ENCODE data around the gene EXOC8.

Gene EXOC8

DNA sequence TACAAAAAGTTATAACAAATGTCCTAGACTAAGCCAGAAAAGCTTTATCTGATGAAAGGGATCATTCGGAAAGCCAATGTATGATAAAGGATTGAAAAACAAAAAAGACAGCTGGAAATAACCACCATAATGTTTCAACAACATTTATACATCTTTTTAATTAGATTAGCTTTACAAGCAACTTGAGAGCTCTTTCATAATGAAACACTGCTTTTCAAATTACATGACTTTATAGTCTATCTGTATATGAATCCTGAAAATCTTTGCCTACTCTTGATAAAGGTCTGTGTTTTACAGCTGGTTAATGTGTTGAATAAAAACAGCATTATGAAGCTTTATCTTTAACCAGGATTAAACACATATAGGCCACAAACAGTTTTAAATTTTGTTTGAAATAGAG, 26.0 kb upstream of the EXOC8 start:
- Histone ChIP-seq H3K27me3 (ENCODE audit: insufficient read depth, poor library complexity, severe bottlenecking) (no peaks in the 10 kb centered on the region), H3K4me3 (ENCODE audit: severe bottlenecking) (no peak overlapping the region), H3K36me3 (ENCODE audit: low read depth) (peaks cover 12% of the 10 kb centered on the region), H3K27ac (ENCODE audit: poor library complexity, severe bottlenecking) (no peak overlapping the region), H3K9me3 (ENCODE audit: severe bottlenecking) (no peaks in the 10 kb centered on the region), H3K4me1 (ENCODE audit: insufficient read depth, poor library complexity, severe bottlenecking) (no peaks in the 10 kb centered on the region)
- DNase-seq (ENCODE audit: low spot score): no peak
- ATAC-seq (ENCODE audit: low read depth): no peak
- TF ChIP-seq, protein P1, sequence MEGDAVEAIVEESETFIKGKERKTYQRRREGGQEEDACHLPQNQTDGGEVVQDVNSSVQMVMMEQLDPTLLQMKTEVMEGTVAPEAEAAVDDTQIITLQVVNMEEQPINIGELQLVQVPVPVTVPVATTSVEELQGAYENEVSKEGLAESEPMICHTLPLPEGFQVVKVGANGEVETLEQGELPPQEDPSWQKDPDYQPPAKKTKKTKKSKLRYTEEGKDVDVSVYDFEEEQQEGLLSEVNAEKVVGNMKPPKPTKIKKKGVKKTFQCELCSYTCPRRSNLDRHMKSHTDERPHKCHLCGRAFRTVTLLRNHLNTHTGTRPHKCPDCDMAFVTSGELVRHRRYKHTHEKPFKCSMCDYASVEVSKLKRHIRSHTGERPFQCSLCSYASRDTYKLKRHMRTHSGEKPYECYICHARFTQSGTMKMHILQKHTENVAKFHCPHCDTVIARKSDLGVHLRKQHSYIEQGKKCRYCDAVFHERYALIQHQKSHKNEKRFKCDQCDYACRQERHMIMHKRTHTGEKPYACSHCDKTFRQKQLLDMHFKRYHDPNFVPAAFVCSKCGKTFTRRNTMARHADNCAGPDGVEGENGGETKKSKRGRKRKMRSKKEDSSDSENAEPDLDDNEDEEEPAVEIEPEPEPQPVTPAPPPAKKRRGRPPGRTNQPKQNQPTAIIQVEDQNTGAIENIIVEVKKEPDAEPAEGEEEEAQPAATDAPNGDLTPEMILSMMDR (IDR thresholded peaks at IDR 0.05; ENCODE audit: poor library complexity, severe bottlenecking): no peak

DNA sequence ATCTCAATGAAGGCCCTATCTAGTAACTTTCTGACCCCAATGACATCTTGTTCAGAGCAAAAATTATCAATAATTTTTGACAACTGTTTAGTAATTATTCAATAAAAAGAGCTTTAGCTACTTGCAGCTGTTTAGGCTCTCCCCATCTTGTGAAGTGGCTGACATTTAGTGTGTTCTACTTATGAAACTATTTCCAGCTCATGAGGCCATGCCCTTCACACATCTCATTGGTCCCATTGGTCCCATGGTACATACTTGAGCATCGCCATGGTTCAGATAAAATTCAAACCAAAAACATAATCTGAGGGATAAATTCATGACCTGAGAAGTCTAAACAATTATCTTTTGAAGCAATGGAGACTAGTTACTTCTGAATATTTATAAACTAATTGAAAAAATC, 24.7 kb upstream of the EXOC8 start:
- TF ChIP-seq, protein P1 (IDR thresholded peaks at IDR 0.05; ENCODE audit: poor library complexity, severe bottlenecking): no peak
- peaks cover 12% of the 10 kb centered on the region for H3K36me3 ChIP-seq (ENCODE audit: low read depth)
- no peak for DNase-seq (ENCODE audit: low spot score)
- no peaks in the 10 kb centered on the region for H3K27me3 ChIP-seq (ENCODE audit: insufficient read depth, poor library complexity, severe bottlenecking)
- H3K27ac ChIP-seq (ENCODE audit: poor library complexity, severe bottlenecking): no peak overlapping the region
- no peak overlapping the region for H3K4me3 ChIP-seq (ENCODE audit: severe bottlenecking)
- no peak for ATAC-seq (ENCODE audit: low read depth)
- H3K9me3 ChIP-seq (ENCODE audit: severe bottlenecking): no peaks in the 10 kb centered on the region
- H3K4me1 ChIP-seq (ENCODE audit: insufficient read depth, poor library complexity, severe bottlenecking): peaks cover 5% of the 10 kb centered on the region

DNA sequence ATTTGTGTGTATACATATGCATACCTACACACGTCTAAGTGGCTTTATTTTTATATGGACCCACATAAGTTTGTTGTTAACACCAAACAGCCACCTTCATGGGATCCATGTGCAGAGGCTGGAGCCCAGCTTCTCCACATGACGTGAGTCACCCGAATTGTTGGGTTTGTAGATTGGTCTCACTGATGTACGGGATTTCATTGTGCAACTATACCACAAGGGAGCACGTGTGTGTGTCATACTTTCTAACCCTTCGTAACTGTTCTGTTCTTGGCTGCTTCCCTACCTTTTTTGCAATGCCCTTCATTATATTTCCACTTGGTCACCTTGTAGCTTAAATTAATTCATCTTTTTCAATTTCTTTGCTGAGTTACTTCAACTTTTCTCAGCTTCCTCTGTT, 21.5 kb upstream of the EXOC8 start:
- no peak overlapping the region for H3K4me3 ChIP-seq (ENCODE audit: severe bottlenecking)
- ATAC-seq (ENCODE audit: low read depth): peak; percentile 65
- H3K36me3 ChIP-seq (ENCODE audit: low read depth): no peaks in the 10 kb centered on the region
- no peak for DNase-seq (ENCODE audit: low spot score)
- H3K27ac ChIP-seq (ENCODE audit: poor library complexity, severe bottlenecking): no peak overlapping the region
- H3K9me3 ChIP-seq (ENCODE audit: severe bottlenecking): no peaks in the 10 kb centered on the region
- H3K4me1 ChIP-seq (ENCODE audit: insufficient read depth, poor library complexity, severe bottlenecking): peaks cover 5% of the 10 kb centered on the region
- no peaks in the 10 kb centered on the region for H3K27me3 ChIP-seq (ENCODE audit: insufficient read depth, poor library complexity, severe bottlenecking)
- TF ChIP-seq, protein P1 (IDR thresholded peaks at IDR 0.05; ENCODE audit: poor library complexity, severe bottlenecking): no peak

DNA sequence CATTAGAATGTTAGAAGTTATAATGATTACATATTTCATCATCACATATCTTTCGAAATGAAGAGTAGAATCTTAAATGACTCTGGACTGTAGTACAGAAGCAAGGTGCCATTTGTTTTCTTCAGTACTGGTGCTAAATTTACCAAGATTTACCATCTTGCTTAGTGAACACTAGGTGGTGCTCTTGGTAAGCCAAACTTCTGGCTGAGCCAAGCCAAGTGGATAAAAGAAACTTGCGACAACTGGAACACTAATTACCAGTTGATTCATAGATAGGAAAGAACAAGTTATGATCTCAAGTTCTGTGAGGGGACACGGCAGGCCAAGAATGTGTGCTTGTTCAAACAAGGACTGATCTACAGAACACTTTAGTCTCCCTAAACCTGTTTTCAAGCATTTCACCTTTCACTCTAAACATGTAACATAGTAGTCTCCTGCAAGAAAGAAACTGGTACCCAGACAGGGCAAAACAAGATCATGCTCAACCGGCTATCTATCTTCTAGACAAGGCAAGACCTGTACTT, 20.2 kb upstream of the EXOC8 start:
- DNase-seq (ENCODE audit: low spot score): no peak
- Histone ChIP-seq H3K4me1 (ENCODE audit: insufficient read depth, poor library complexity, severe bottlenecking) (peaks cover 5% of the 10 kb centered on the region), H3K27me3 (ENCODE audit: insufficient read depth, poor library complexity, severe bottlenecking) (no peaks in the 10 kb centered on the region), H3K27ac (ENCODE audit: poor library complexity, severe bottlenecking) (no peak overlapping the region), H3K4me3 (ENCODE audit: severe bottlenecking) (no peak overlapping the region), H3K36me3 (ENCODE audit: low read depth) (peaks cover 1% of the 10 kb centered on the region), H3K9me3 (ENCODE audit: severe bottlenecking) (no peaks in the 10 kb centered on the region)
- peak; percentile 80 for ATAC-seq (ENCODE audit: low read depth)
- TF ChIP-seq, protein P1 (IDR thresholded peaks at IDR 0.05; ENCODE audit: poor library complexity, severe bottlenecking): peak; percentile 70

DNA sequence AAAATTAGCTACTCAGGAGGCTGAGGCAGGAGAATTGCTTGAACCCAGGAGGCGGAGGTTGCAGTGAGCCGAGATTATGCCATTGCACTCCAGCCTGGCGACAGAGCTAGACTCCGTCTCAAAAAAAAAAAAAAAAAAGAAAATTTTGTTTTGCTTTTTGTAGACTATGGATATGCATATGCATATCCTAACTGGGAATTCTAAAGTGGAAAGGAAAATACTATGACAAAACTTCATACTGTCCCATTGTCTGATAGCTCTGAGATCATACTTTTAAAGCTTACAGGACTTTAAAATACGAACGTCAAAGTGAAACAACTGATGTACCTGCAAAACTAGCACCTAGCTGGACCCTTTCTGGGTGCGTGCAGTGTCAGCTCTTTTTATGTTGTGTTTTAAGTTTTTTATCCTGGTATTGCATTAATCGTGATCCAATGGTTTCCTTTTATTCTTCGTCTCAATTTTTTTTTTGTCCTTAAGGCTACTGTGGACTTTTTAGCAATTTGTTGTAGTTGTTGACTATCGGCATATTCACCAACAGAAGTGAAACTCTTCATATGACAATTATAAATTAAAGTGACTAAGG, 19.6 kb upstream of the EXOC8 start:
- Histone ChIP-seq H3K27me3 (ENCODE audit: insufficient read depth, poor library complexity, severe bottlenecking) (no peaks in the 10 kb centered on the region), H3K9me3 (ENCODE audit: severe bottlenecking) (no peaks in the 10 kb centered on the region), H3K4me3 (ENCODE audit: severe bottlenecking) (no peak overlapping the region), H3K4me1 (ENCODE audit: insufficient read depth, poor library complexity, severe bottlenecking) (peaks cover 5% of the 10 kb centered on the region), H3K27ac (ENCODE audit: poor library complexity, severe bottlenecking) (no peak overlapping the region), H3K36me3 (ENCODE audit: low read depth) (peaks cover 7% of the 10 kb centered on the region)
- ATAC-seq (ENCODE audit: low read depth) (no peak), DNase-seq (ENCODE audit: low spot score) (no peak)
- TF ChIP-seq, protein P1 (IDR thresholded peaks at IDR 0.05; ENCODE audit: poor library complexity, severe bottlenecking): no peak

All from RWPE2 (cell line).